Duodenal mucosa (tissue), 2 donors: ENCODE results near the gene C17orf107.
A peak's percentile ranks its signal among the peaks of the same experiment; 100 is the strongest.
"Not testable (repeated sequence)": the region's sequence is repeated elsewhere in the genome, so short reads cannot be mapped to it uniquely, and the experiment has no call there.

Experiments used
- H3K27ac ChIP-seq: one replicate; pipeline ENCODE4 v1.7.0; 2013; ENCODE audit warnings: low read depth, low read length
- H3K27me3 ChIP-seq, 2 donors: one replicate each; pipeline ENCODE4 v1.7.0; 2013; ENCODE audit warnings: low read length in 2 of 2, control low read depth in 1 of 2; ENCODE audit not compliant: insufficient read depth in 2 of 2, control insufficient read depth in 1 of 2
- H3K36me3 ChIP-seq, 2 donors: one replicate each; pipeline ENCODE4 v1.7.0; 2013; ENCODE audit warnings: low read length in 2 of 2, control low read depth in 1 of 2; ENCODE audit not compliant: insufficient read depth in 2 of 2, control insufficient read depth in 1 of 2
- H3K4me1 ChIP-seq, 2 donors: one replicate each; pipeline ENCODE4 v1.7.0; 2013; ENCODE audit warnings: low read length in 2 of 2, control low read depth in 1 of 2; ENCODE audit not compliant: insufficient read depth in 2 of 2, control insufficient read depth in 1 of 2
- H3K4me3 ChIP-seq, 2 donors: one replicate each; pipeline ENCODE4 v1.7.0; 2013; ENCODE audit warnings: low read length in 2 of 2, low read depth in 1 of 2
- H3K9ac ChIP-seq, 2 donors: one replicate each; pipeline ENCODE4 v1.7.0; 2013; ENCODE audit warnings: low read length in 2 of 2, low read depth in 1 of 2
- H3K9me3 ChIP-seq, 2 donors: one replicate each; pipeline ENCODE4 v1.7.0; 2013; ENCODE audit warnings: low read length in 2 of 2, control low read depth in 1 of 2; ENCODE audit not compliant: control insufficient read depth in 1 of 2

C17orf107 gene

GRCh38 chr17:4899341-4900230, at the start of gene C17orf107:
C17orf107 (plus strand) TSS chr17:4899536; CDS start chr17:4899763, 227 bp downstream.
- H3K4me1 ChIP-seq, result peaks cover 17 to 42% of the 10 kb centered on the region in 2 donors

DNA sequence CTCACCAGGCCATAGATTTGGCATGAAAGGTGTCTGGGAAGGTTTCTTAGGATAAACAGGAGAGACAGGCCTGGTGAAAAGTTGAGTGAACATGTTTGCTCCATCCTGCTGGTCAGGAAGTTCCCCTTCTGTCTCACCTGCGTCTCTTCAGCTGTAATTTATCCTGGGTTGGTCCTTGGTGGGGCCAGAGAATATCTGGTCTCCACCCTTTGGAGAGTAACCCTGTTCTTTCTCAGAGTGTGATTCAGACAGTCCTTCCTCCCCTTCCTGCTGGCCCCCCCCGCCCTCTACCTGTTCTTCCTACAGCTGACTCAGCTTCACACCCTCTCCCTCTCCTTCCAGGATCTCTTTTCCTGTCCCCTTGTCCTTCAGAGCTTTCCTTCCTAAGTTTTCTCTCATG, 49.1 kb upstream of the C17orf107 start:
- H3K9me3 ChIP-seq, result no peaks in the 10 kb centered on the region
- no peak overlapping the region for H3K9ac ChIP-seq
- peaks cover 32 to 34% of the 10 kb centered on the region in 2 donors for H3K4me1 ChIP-seq
- H3K27me3 ChIP-seq, result no peaks in the 10 kb centered on the region
- H3K36me3 ChIP-seq, result peaks cover 0 to 12% of the 10 kb centered on the region in 2 donors
- H3K4me3 ChIP-seq, result no peak overlapping the region
- H3K27ac ChIP-seq, result no peak overlapping the region

More at GRCh38 chr17:4899341-4900230, at the start of gene C17orf107:
- peak within 1 kb of the TSS; percentile 55 to 73 for H3K9ac ChIP-seq
- H3K4me3 ChIP-seq, result peak within 1 kb of the TSS; percentile 79 to 85
- no peaks in the 10 kb centered on the region for H3K9me3 ChIP-seq
- peaks cover 22 to 25% of the 10 kb centered on the region in 2 donors for H3K36me3 ChIP-seq
- peak within 1 kb of the TSS; percentile 10 for H3K27ac ChIP-seq
- H3K27me3 ChIP-seq, result peaks cover 10 to 13% of the 10 kb centered on the region in 2 donors

GRCh38 chr17:4851084-4851483, 48.3 kb upstream of the C17orf107 start:
- Histone ChIP-seq H3K4me3 (no peak overlapping the region), H3K9me3 (no peaks in the 10 kb centered on the region), H3K36me3 (peaks cover 0 to 10% of the 10 kb centered on the region in 2 donors), H3K9ac (peak overlapping the region in 1 of 2 donors; percentile 43), H3K27ac (no peak overlapping the region), H3K27me3 (no peaks in the 10 kb centered on the region), H3K4me1 (peaks cover 28 to 30% of the 10 kb centered on the region in 2 donors)

DNA sequence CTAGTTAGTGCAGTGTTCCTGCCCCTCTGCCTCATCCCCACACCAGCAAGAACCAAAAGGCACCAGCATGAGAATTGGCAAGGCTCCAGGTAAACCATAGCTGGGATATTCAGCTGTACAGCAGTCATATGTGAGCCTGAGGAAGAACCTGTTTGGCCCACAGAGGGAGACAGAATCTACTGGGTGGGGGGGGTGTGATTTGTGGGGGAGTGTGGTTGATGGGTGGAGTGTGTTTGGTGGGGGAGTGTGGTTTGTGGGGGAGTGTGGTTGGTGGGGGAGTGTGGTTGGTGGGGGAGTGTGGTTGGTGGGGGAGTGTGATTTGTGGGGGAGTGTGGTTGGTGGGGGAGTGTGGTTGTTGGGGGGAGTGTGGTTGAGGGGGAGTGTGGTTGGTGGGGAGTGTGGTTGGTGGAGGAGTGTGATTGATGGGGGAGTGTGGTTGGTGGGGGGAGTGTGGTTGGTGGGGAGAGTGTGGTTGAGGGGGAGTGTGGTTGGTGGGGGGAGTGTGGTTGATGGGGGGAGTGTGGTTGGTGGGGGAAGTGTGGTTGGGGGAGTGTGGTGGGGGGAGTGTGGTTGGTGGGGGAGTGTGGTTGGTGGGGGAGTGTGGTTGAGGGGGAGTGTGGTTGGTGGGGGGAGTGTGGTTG, 46.6 kb upstream of the C17orf107 start:
- Histone ChIP-seq H3K4me3 (no peak overlapping the region), H3K27me3 (no peaks in the 10 kb centered on the region), H3K4me1 (peaks cover 28% of the 10 kb centered on the region in 2 donors), H3K9me3 (no peaks in the 10 kb centered on the region), H3K9ac (no peak overlapping the region), H3K27ac (no peak overlapping the region), H3K36me3 (peaks cover 0 to 13% of the 10 kb centered on the region in 2 donors)

GRCh38 chr17:4853208-4853671, 46.1 kb upstream of the C17orf107 start:
- H3K27ac ChIP-seq, result no peak overlapping the region
- no peaks in the 10 kb centered on the region for H3K9me3 ChIP-seq
- H3K4me3 ChIP-seq, result no peak overlapping the region
- no peak overlapping the region for H3K9ac ChIP-seq
- H3K27me3 ChIP-seq, result no peaks in the 10 kb centered on the region
- H3K36me3 ChIP-seq, result peaks cover 0 to 13% of the 10 kb centered on the region in 2 donors
- peaks cover 32 to 33% of the 10 kb centered on the region in 2 donors for H3K4me1 ChIP-seq

DNA sequence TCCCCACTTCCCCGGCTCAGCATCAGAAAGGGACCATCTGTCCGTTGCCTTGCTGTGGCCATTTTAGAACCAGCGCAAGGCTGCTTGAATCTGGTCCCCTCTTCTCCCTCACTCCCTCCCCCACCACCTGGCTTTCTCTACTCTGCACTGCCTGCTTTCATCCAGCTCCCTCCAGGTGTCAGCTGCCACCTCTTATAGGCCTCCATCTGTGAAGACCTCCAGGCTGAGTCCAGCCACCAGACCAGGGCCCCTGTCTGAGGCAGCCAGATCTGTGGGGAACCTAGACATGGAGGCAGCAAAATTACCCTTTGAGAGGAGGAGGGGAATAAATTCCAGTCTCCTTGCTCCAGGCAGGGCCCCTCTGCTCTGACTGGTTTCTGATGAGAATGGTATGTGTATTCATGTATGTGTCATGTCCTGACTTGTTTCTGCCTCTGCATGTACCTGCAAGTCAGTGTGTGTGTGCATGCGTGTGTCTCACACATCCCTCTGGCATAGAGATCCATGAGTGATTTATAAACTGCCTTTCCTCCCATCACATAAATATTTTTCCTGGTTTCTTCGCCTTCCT, 45.1 kb upstream of the C17orf107 start:
- H3K27ac ChIP-seq, result no peak overlapping the region
- peaks cover 0 to 11% of the 10 kb centered on the region in 2 donors for H3K36me3 ChIP-seq
- no peak overlapping the region for H3K4me3 ChIP-seq
- no peaks in the 10 kb centered on the region for H3K9me3 ChIP-seq
- no peak overlapping the region for H3K9ac ChIP-seq
- no peaks in the 10 kb centered on the region for H3K27me3 ChIP-seq
- peaks cover 41 to 42% of the 10 kb centered on the region in 2 donors for H3K4me1 ChIP-seq

GRCh38 chr17:4856271-4856936, 42.9 kb upstream of the C17orf107 start:
- no peaks in the 10 kb centered on the region for H3K9me3 ChIP-seq
- no peak overlapping the region for H3K9ac ChIP-seq
- H3K36me3 ChIP-seq, result peaks cover 5 to 27% of the 10 kb centered on the region in 2 donors
- H3K27me3 ChIP-seq, result no peaks in the 10 kb centered on the region
- no peak overlapping the region for H3K4me3 ChIP-seq
- no peak overlapping the region for H3K27ac ChIP-seq
- peaks cover 25 to 26% of the 10 kb centered on the region in 2 donors for H3K4me1 ChIP-seq

GRCh38 chr17:4856937-4857314, 42.4 kb upstream of the C17orf107 start:
- H3K4me1 ChIP-seq, result peaks cover 21 to 23% of the 10 kb centered on the region in 2 donors
- H3K4me3 ChIP-seq, result no peak overlapping the region
- no peaks in the 10 kb centered on the region for H3K27me3 ChIP-seq
- H3K9me3 ChIP-seq, result no peaks in the 10 kb centered on the region
- H3K36me3 ChIP-seq, result peaks cover 5 to 31% of the 10 kb centered on the region in 2 donors
- no peak overlapping the region for H3K27ac ChIP-seq
- no peak overlapping the region for H3K9ac ChIP-seq

DNA sequence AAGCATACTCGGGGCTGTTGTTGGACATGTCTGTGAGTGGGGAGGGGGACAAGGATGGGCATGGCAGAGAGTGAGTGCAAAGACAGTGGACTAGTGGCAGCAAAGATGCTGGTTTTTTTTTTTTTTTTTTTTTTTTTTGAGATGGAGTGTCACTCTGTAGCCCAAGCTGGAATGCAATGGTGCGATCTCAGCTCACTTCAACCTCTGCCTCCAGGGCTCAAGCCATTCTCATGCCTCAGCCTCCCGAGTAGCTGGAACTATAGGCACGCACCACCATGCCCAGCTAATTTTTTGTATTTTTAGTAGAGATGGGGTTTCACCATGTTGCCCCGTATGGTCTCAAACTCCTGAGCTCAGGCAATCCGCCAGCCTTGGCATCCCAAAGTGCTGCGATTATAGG, 42.0 kb upstream of the C17orf107 start:
- not testable (repeated sequence) for H3K27ac ChIP-seq, H3K9ac ChIP-seq, H3K4me3 ChIP-seq, H3K27me3 ChIP-seq, H3K9me3 ChIP-seq
- Histone ChIP-seq H3K4me1 (peaks cover 18 to 19% of the 10 kb centered on the region in 2 donors), H3K36me3 (peaks cover 5 to 34% of the 10 kb centered on the region in 2 donors)
